ENCODE results near the gene DRAM2. TPM values are rescaled to one million over a fixed set of nuclear protein-coding genes. Genes with fewer than 3 reads are reported as not detected.
"Not testable (repeated sequence)": the region's sequence is repeated elsewhere in the genome, so short reads cannot be mapped to it uniquely, and the experiment has no call there.

The DRAM2 gene
- total RNA-seq, 1 experiment from 2014 or later = 26.4 TPM

DNA sequence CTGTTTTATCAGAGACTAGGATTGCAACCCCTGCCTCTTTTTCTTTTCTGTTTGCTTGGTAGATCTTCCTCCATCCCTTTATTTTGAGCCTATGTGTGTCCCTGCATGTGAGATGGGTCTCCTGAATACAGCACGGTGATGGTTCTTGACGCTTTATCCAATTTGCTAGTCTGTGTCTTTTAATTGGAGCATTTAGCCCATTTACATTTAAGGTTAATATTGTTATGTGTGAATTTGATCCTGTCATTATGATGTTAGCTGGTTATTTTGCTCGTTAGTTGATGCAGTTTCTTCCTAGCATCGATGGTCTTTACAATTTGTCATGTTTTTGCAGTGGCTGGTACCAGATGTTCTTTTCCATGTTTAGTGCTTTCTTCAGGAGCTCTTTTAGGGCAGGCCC is 62.6 kb downstream of the DRAM2 start:
- H3K4me3 ChIP-seq (replicated peaks in 1 of 2; ENCODE audit: low read depth in 1 of 2, low read length in 2 of 2); RAD21 ChIA-PET (ENCODE audit: low non-redundant PET in 1 of 2, low total read pairs in 2 of 2, uncharacterized antibody in 2 of 2, unreplicated experiment in 2 of 2); H3K4me2 ChIP-seq (ENCODE audit: low read length); H3K36me3 ChIP-seq (ENCODE audit: control insufficient read depth in 1 of 2, insufficient read depth in 2 of 2, low read length in 2 of 2); ATAC-seq; DNase-seq (ENCODE audit: low read depth, low spot score); intact Hi-C loops (cut with micrococcal nuclease); H3K9me3 ChIP-seq (ENCODE audit: control insufficient read depth in 1 of 2, insufficient read depth in 1 of 2, low read depth in 1 of 2, low read length in 2 of 2); H3K79me2 ChIP-seq (ENCODE audit: insufficient read depth, low read length); H4K20me1 ChIP-seq (ENCODE audit: insufficient read depth); POLR2A ChIA-PET; H3K9ac ChIP-seq (ENCODE audit: low read length); H3K4me1 ChIP-seq (ENCODE audit: control insufficient read depth in 1 of 2, insufficient read depth in 2 of 2, low read length in 2 of 2); H3K27ac ChIP-seq (ENCODE audit: low read depth, low read length); H2AFZ ChIP-seq (ENCODE audit: low read depth, low read length, poor library complexity, severe bottlenecking); BruUV-seq (replicated peaks); H3K27me3 ChIP-seq (ENCODE audit: insufficient read depth, low read length); H3K9me2 ChIP-seq (ENCODE audit: insufficient read depth); CTCF ChIA-PET: not testable (repeated sequence)

Other genes with a start within 250 kb of the DRAM2 start
- gene LRIF1, start 176.2 kb downstream of the DRAM2 start, total RNA-seq (2021; ENCODE audit: unreplicated experiment) = 21.8 TPM
- gene CEPT1, start 130 bp upstream of the DRAM2 start, total RNA-seq (2021; ENCODE audit: unreplicated experiment) = 34.2 TPM
- gene DENND2D, start 60.6 kb upstream of the DRAM2 start, total RNA-seq (2021; ENCODE audit: unreplicated experiment) = 31.9 TPM
- gene CHI3L2, start 87.6 kb upstream of the DRAM2 start, total RNA-seq (2021; ENCODE audit: unreplicated experiment) = not detected
- gene CHIA, start 150.8 kb upstream of the DRAM2 start, total RNA-seq (2021; ENCODE audit: unreplicated experiment) = not detected